Panc1 (cell line): ENCODE results near the gene SMIM5. TPM values are rescaled to one million over a fixed set of nuclear protein-coding genes. Genes with fewer than 3 reads are reported as not detected.
A peak's percentile ranks its signal among the peaks of the same experiment; 100 is the strongest.

Source experiments
- ATAC-seq: fragments of 200-7000 bp; cut with Tn5 transposase; 2 replicates; pipeline ENCODE4 v1.9.1; 2020; ENCODE audit warnings: mild to moderate bottlenecking, moderate library complexity
- BruUV-seq: library from RNA; stranded (reverse); fragments of 400-500 nt; replicated peaks from 2 replicates; lab custom pipeline; 2021; lab: Mats Ljungman, UMichigan
- CTCF ChIA-PET: fragments of 300-600 bp; sonication (Branson Sonifier 250); formaldehyde crosslinking; loops from one replicate; lab custom pipeline; 2022; ENCODE audit warnings: antibody characterized with exemption; lab: Charles Lee
- POLR2A ChIA-PET: fragments of 300-600 bp; sonication (Branson Sonifier 250); formaldehyde crosslinking; loops from one replicate; lab custom pipeline; 2022; ENCODE audit warnings: antibody characterized with exemption; lab: Charles Lee
- DNase-seq: peaks from one replicate; pipeline ENCODE4 v3.0.0-alpha.2; 2010; ENCODE audit warnings: low read depth, low spot score
- H3K27ac ChIP-seq: 2 replicates; pipeline ENCODE4 v1.5.1; 2011; ENCODE audit warnings: mild to moderate bottlenecking, low read length, inconsistent platforms
- H3K27me3 ChIP-seq: fragments of 200-500 bp; sonication (Bioruptor generic); 2 replicates; pipeline ENCODE4 v1.6.0; 2014; ENCODE audit warnings: low read length, inconsistent platforms; ENCODE audit not compliant: control insufficient read depth, insufficient read depth
- H3K36me3 ChIP-seq: fragments of 200-500 bp; sonication (Bioruptor generic); 2 replicates; pipeline ENCODE4 v1.5.1; 2014; ENCODE audit warnings: inconsistent platforms, mild to moderate bottlenecking, low read length, moderate library complexity; ENCODE audit not compliant: control insufficient read depth, insufficient read depth
- H3K4me1 ChIP-seq: 2 replicates; pipeline ENCODE4 v1.5.1; 2011; ENCODE audit warnings: inconsistent platforms, mild to moderate bottlenecking, low read length, moderate library complexity; ENCODE audit not compliant: control insufficient read depth, insufficient read depth
- H3K4me3 ChIP-seq, 2 experiments: 2 replicates each; pipeline ENCODE4 v1.5.1; 2011 to 2012; ENCODE audit warnings: low read depth in 2 of 2, low read length in 2 of 2, mild to moderate bottlenecking in 2 of 2, inconsistent platforms in 1 of 2, moderate library complexity in 1 of 2
- H3K9me3 ChIP-seq: fragments of 200-500 bp; sonication (Bioruptor generic); 2 replicates; pipeline ENCODE4 v1.5.1; 2014; ENCODE audit warnings: low read depth, mild to moderate bottlenecking, inconsistent platforms, low read length, moderate library complexity; ENCODE audit not compliant: control insufficient read depth, insufficient read depth
- CTCF ChIP-seq: fragments of 450-650 bp; IDR thresholded peaks from 2 replicates; pipeline ENCODE4 v1.5.1; 2017; ENCODE audit warnings: mild to moderate bottlenecking
- POLR2AphosphoS5 ChIP-seq: IDR thresholded peaks from 2 replicates; pipeline ENCODE4 v1.6.1; 2012; ENCODE audit warnings: mild to moderate bottlenecking, low read depth, low read length, moderate library complexity
- REST ChIP-seq, 2 experiments: IDR thresholded peaks; 2 replicates each; pipeline ENCODE4 v1.6.1; 2011 to 2012; ENCODE audit warnings: low read depth in 2 of 2, control low read depth in 1 of 2, low read length in 1 of 2, mild to moderate bottlenecking in 1 of 2, moderate library complexity in 1 of 2; ENCODE audit not compliant: insufficient read depth in 1 of 2
- SIN3A ChIP-seq: IDR thresholded peaks from 2 replicates; pipeline ENCODE4 v1.6.1; 2012; ENCODE audit warnings: low read depth, mild to moderate bottlenecking, low read length, moderate library complexity, borderline replicate concordance; ENCODE audit not compliant: insufficient read depth
- TCF7L2 ChIP-seq: IDR thresholded peaks from 2 replicates; pipeline ENCODE4 v1.6.1; 2011; ENCODE audit warnings: mild to moderate bottlenecking, low read depth, low read length, inconsistent platforms
- in situ Hi-C: cut with HindIII; loops from 2 replicates; pipeline ENCODE4 v1.10.0; 2016; ENCODE audit warnings: low sequenced_read_pairs, low pct_unique_long_range_greater_than_20kb
- intact Hi-C: fragments of 100-400 bp; cut with micrococcal nuclease; formaldehyde crosslinking; loops from one replicate; pipeline ENCODE4 v1.10.0; 2022; ENCODE audit not compliant: unreplicated experiment
- total RNA-seq: library from RNA; stranded (reverse); gene quantifications from one replicate; pipeline ENCODE4 v1.2.1, GENCODE V29; 2021; ENCODE audit not compliant: unreplicated experiment

Gene SMIM5
- total RNA-seq, 1 experiment from 2014 or later = 0.10 TPM

GRCh38 chr17:75688209-75688825 is 55.1 kb downstream of the SMIM5 start:
- DNase-seq (no peak), ATAC-seq (no peak)
- Histone ChIP-seq H3K36me3 (no peaks in the 10 kb centered on the region), H3K4me1 (peaks cover 38% of the 10 kb centered on the region), H3K9me3 (no peaks in the 10 kb centered on the region), H3K4me3 (no peak overlapping the region), H3K27ac (no peak overlapping the region), H3K27me3 (no peaks in the 10 kb centered on the region)
- intact Hi-C loops = no loop called here
- BruUV-seq = no TSS peak
- TF ChIP-seq SIN3A = no peak
- TF ChIP-seq POLR2AphosphoS5 = no peak
- TF ChIP-seq TCF7L2 = no peak
- TF ChIP-seq REST (IDR thresholded peaks at IDR 0.05; ENCODE audit: insufficient read depth in 1 of 2, low read depth in 2 of 2, low read length in 1 of 2) = no peak
- TF ChIP-seq CTCF = no peak
- POLR2A ChIA-PET = no interaction called here
- in situ Hi-C loops = no loop called here
- CTCF ChIA-PET = interaction anchor here (0.6 kb wide), 2 partner anchors 30 to 371 kb away, joined by 3 to 4 read pairs; no protein-coding TSS in a partner anchor

- H3K27ac ChIP-seq = peak overlapping the region; percentile 42; the same call in 1 of the 2 replicates
- ChIA-PET CTCF (no interaction called here), POLR2A (no interaction called here)
- intact Hi-C loops = no loop called here
- no peaks in the 10 kb centered on the region for H3K36me3 ChIP-seq
- DNase-seq (no peak), ATAC-seq (no peak)
- no peaks in the 10 kb centered on the region for H3K9me3 ChIP-seq
- no TSS peak for BruUV-seq
- H3K4me1 ChIP-seq = peaks cover 39% of the 10 kb centered on the region
- H3K27me3 ChIP-seq = no peaks in the 10 kb centered on the region
- TF ChIP-seq POLR2AphosphoS5 = no peak
- no peak for TF ChIP-seq SIN3A
- TF ChIP-seq REST (IDR thresholded peaks at IDR 0.05; ENCODE audit: insufficient read depth in 1 of 2, low read depth in 2 of 2, low read length in 1 of 2) = no peak
- TF ChIP-seq TCF7L2 = no peak
- TF ChIP-seq CTCF = no peak
- H3K4me3 ChIP-seq = no peak overlapping the region
- in situ Hi-C loops = no loop called here
Observed at GRCh38 chr17:75689441-75689873, 56.2 kb downstream of the SMIM5 start.
